ENCODE data around the gene GPR152.

GRCh38 chr11:67490727-67491065, 38.2 kb upstream of the GPR152 start:
- TF ChIP-seq EZH2 (IDR thresholded peaks at IDR 0.05; ENCODE audit: insufficient read depth, poor library complexity, severe bottlenecking) (no peak), EZH2phosphoT487 (IDR thresholded peaks at IDR 0.05; ENCODE audit: insufficient read depth, low read depth) (no peak)
